Gastrocnemius medialis (tissue), 4 donors: ENCODE results near the gene HDGFL2.

Source experiments
- POLR2A ChIP-seq, 2 donors: fragments of 450-650 bp; IDR thresholded peaks; one replicate each; pipeline ENCODE4 v1.6.1; 2017; ENCODE audit warnings: antibody characterized with exemption in 2 of 2, mild to moderate bottlenecking in 2 of 2, moderate library complexity in 2 of 2
- TF ChIP-seq, protein P1 (sequence below), 5 experiments: fragments of 450-650 bp in 3 of 5; fragments of 200-600 bp in 2 of 5; sonication (generic) in 2 of 5; IDR thresholded peaks in 4 of 5; conservative IDR thresholded peaks in 1 of 5; 1 replicate in 4 of 5; 2 replicates in 1 of 5; pipeline ENCODE4 v1.5.1; 2016 to 2019; ENCODE audit warnings: antibody characterized with exemption in 5 of 5, mild to moderate bottlenecking in 3 of 5, moderate library complexity in 3 of 5

DNA sequence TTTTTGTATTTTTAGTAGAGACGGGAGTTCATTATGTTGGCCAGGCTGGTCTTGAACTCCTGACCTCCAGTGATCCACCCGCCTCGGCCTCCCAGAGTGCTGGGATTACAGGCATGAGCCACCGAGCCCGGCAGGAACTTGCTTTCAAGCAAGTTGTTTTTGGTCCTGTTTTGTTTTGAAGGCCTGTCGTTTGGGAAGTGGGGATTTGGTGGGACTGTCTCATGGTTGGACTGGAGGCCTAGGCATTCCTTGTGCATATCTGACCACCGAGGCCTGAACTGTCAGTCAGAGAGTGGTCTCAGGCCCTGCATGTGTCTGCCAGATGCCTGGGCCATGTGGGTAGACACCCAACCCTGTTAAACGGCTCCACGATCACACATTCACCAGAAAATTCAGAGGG is 40.8 kb upstream of the HDGFL2 start:
- TF ChIP-seq, protein P1, sequence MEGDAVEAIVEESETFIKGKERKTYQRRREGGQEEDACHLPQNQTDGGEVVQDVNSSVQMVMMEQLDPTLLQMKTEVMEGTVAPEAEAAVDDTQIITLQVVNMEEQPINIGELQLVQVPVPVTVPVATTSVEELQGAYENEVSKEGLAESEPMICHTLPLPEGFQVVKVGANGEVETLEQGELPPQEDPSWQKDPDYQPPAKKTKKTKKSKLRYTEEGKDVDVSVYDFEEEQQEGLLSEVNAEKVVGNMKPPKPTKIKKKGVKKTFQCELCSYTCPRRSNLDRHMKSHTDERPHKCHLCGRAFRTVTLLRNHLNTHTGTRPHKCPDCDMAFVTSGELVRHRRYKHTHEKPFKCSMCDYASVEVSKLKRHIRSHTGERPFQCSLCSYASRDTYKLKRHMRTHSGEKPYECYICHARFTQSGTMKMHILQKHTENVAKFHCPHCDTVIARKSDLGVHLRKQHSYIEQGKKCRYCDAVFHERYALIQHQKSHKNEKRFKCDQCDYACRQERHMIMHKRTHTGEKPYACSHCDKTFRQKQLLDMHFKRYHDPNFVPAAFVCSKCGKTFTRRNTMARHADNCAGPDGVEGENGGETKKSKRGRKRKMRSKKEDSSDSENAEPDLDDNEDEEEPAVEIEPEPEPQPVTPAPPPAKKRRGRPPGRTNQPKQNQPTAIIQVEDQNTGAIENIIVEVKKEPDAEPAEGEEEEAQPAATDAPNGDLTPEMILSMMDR (IDR thresholded peaks at IDR 0.05 in 4 of 5, conservative IDR thresholded peaks at IDR 0.05 in 1 of 5): no peak
- TF ChIP-seq POLR2A (IDR thresholded peaks at IDR 0.05): no peak
